NK-92 treated with Interleukin-12 subunit alpha and Interleukin-12 subunit beta, amount 100 ng/mL, for 24 hours (cell line): Measurements from ENCODE around the gene FAM241A.
"Not testable (repeated sequence)": the region's sequence is repeated elsewhere in the genome, so short reads cannot be mapped to it uniquely, and the experiment has no call there.

ENCODE experiments used
- DNase-seq: peaks from one replicate; lab custom pipeline; 2025; lab: John Stamatoyannopoulos, UW

The FAM241A gene

DNA sequence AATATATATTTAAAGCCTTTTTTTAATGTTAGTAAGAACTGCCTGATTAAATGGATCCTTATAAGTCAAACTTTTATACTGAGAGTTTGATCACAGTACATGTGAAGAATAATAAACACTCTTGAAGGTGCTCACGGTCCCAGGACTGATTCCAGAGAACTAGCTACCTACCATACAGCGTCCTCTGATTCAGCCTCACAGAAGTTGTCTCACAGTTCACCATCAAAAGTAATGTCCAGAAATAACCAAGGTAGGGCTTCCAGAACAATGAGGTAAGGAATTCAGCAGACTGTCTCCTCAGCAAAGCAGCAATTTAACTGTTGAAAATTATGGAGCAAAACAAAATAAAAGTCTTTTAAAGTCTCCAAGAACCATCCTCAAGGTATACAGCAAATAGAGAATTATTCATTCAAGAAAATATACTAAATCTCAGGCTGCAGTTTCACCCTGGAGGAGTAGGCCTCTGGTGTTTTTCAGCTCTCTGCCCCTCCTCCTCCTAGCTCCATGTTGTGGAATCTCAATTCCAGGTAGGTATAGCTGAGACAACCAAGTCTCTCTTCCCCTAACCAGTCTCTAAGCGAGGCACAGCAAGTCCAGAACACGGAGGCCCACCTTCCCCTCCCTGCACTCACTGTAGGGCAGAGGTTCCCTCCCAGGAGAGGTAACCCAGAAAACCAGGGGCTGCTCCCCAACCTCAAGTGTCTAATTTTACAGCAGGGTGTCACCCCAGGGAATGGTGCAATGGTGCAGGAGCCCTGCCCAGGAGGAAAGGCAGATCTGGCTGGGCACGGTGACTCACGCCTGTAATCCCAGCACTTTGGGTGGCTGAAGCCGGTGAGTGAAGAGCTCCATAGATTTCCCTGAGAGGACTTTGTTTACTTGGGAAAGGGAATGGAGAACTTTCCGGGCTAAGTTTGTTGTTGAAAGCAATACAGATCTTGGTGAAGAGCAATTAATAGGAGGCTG, 28.6 kb downstream of the FAM241A start:
- no peak for DNase-seq

DNA sequence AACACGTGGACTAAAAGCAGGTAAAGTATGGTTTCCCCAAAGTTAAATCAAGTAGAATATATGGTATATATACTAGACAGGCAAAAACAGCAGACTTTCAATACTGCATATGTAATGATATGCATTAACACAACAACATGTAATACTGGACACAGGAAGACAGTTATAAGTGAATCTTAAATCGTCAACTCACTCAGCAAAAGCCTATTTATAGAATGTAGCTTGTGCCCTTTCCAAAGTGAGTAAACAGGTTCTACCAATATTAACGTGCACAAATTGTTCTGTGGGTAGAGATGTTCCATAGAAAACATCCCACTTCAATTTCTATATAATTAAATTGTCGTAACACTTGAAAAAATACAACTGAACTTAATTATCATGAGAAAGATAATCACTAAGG, 30.6 kb downstream of the FAM241A start:
- no peak for DNase-seq

DNA sequence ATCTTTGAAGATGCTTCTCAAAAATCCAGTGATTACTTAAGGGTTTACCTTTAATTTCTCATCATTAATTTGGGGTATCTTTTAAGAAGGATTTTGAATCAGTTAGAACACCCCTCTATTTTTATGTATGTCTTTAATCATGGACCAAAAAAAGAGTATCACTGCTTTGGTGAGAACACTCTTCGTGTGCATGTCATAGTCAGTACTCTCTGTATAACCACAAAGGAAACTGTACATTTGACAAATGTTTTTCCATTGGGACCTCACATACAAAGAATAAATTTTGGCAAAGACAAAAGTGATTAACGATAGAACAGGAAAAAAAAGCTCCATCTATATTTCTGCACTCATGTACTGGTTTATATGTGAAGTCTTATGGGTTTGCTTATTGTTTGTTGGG, 31.3 kb downstream of the FAM241A start:
- DNase-seq, result no peak

DNA sequence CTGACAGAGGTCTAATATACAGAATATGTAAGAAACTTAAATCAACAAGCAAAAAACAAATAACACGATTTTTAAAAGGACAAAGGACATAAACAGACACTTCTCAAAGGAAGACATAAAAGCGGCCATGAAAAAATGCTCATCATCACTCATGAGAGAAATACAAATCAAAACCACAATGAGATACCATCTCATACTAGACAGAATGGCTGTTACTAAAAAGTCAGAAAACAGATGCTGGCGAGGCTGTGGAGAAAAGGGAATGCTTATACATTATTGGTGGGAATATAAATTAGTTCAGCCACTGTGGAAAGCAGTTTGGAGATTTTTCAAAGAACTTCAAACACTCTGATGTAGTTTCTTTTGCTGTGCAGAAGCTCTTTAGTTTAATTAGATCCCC, 33.5 kb downstream of the FAM241A start:
- DNase-seq, result not testable (repeated sequence)

DNA sequence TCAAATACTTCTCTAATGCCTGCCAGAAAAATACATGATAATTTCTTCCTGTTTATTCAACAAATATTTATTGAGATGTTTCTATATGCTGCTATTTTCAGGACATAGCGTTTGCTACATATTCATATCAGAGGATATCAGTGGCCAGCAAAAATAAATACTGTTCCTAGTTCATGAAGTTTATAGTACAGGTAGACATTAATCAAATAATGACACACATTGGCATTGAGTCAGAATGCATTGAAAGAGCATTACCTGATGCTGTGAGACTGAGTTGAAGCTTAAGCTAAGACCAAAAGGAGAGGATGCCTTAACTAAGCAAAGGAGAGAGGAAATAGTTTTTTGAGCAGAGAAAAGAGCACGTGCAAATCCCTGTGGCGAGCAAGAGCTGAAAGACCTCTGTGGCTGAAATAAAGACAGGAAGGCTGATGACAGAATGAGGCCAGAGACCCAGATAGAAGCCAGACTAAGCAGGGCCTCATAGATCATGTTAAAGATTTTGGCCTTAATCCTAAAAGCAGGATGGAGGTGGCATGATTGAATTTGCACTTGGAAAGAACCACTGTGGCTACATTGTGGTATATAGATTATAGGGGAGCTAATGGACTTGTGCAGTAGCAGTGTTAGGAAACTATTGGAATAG, 36.2 kb downstream of the FAM241A start:
- no peak for DNase-seq

DNA sequence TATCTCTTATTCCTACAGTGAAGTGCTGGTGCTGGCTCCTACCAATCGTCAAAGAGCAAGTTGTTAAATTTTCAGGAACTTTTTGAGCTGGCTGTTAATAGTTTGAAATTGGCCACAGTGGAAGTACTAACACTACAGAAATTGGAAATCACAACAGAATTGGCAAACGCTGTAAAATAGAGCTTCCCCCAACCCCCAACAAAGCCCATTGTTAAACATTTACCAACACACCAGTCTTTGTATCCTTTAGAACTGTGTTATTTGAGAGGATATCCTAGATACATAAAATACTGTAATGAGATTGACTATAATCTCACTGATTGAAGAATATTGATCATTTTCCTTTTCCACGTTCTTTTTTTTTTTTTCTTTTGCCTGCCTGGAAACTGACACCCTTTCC, 37.4 kb downstream of the FAM241A start:
- no peak for DNase-seq

DNA sequence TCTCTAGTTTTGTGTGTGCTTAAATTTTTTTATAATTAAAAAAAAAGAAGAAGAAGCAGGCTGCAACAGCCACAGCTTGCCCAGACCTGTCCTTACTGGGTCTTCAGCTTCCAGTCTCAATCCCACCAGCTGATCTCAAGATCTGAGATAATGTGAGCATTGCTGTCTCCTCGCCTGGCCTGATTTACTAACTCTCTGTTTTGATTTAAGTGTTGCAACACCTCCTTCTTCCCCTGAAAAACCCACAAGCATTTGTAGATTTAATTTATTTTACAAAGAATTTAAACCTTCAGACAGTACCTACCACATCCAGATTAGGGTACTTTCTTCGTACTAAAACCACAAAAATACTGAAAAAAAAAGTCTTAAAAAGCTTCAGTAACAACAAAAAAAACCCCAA, 38.0 kb downstream of the FAM241A start:
- no peak for DNase-seq

DNA sequence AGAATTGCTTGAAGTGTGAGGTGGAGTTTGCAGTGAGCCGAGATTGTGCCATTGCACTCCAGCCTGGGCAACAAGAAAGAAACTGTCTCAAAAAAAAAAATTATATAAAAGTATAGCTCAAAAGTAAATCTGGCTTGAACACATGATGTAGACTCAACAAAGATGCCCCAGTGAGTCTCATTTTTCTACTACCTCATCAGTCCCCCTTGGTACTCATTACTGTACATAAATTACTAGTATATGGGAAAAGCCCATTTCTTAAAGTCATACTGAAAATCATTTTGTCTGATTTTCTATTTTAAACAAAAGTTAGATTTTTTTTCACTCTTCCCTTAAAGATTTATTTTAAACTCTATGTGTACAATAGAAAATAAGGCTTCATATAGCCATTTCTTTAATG, 39.2 kb downstream of the FAM241A start:
- no peak for DNase-seq

DNA sequence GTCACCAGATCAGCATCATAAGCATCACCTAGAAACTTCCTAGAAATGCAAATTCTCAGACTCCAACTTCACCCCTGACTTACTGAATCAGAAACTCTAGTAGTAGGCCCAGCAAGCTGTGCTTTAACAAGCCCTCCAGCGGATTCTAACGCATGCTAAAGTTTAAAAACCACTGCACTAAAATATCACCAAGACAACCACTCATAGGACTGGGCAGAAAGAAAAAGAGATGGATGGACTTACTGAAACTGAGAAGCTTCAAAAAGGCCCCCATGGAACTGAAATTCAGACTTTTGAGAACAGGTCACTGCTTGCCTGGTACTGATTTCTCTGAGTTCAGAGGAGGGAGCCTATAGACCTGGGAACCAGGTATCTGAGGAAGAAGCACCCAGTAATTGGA, 40.1 kb downstream of the FAM241A start:
- no peak for DNase-seq

DNA sequence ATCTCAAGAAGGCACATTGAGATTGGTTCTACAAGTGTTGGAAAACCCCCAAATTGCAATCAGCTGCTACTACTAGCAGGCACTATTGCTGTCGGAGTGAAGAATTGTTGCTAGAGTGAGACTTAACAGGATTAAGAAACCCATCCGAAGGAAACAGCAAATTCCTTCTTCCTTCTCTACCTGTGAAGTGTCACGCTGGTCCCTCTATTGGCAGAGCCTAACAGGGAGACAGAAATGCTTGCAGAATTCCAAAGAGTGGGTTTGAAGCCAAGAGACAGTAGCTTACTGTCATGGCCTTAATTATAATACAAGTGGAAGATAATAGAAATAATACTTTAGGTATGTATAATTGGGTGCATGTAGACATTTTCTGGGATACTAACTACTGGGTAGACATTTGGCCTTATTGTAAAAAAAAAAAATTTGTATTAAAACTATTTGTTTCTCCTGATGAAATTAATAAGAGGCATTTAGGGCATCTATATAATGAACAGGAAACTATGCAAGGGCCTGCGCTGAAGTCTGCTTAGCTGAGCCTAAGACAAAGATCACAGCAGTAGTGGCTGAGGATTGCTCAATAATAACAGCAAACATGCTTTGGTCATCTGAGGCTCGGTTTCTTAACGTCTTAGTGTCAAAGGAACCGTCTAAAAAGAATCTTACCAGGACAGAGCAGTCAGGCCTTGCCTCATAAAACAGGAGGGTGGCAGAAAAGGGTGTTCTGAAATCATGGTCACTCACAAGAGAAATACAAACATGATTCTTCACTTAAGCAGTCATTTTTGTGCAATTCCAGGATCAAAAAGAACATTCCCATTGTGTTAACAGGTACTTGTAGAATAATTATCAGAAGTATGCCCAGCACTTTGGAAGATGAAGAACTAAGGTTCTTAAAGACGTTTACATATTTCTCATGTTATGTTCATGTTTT, 40.8 kb downstream of the FAM241A start:
- DNase-seq, result no peak

DNA sequence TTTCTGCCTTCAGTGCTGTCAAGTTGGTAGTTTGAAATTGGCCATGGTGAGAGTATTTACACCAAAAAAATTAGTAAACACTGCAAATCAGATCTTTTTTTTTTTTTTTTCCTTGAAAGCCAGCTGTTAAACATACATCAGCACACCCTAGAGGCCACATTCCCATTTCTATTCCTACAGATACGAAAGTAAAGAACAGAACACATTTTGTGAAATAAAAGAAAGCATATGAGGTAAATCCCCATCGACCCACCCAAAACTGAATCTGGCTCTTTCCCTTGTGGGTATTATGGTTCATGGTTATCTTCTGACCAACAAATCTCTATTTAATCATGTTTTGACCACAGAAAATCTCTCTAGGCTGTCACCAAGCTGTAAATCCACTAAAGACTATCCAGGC, 44.5 kb downstream of the FAM241A start:
- no peak for DNase-seq

DNA sequence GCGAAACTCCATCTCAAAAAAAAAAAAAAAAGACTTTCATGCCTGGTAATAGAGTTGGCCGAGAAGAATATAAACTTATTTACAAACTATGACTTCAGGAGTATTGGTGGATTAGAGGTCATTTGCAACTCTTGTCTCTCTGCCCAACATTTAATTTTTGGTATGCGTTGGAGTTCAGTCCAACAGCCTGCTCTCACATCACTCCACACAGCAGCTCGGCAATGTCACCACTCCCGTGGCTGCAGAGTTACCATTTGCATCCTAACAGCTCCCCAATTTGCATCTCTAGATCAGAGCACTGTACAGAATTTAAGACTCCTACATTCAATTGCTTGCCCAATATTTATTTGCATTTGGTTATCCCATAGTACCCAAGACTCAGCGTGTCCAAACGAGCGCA, 45.4 kb downstream of the FAM241A start:
- DNase-seq, result no peak

DNA sequence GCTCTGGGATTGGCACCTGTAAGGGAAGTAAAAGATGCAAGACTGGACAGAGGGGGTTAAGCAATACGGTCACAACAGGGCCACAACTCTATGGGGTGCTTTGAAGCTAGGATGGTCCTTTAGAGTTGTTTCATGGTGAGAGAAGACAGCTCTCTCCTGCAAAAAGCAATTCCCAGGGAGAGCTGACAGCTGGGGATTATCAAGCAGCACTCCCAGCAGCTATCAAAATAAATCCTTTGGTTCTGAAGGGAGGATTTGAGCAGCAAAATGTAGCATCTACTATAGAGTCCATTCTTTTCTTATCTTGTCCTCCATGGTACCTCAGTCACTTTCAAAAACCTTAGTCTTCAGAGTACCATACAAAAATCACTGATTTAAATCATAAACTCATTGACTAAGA, 51.2 kb downstream of the FAM241A start:
- no peak for DNase-seq

DNA sequence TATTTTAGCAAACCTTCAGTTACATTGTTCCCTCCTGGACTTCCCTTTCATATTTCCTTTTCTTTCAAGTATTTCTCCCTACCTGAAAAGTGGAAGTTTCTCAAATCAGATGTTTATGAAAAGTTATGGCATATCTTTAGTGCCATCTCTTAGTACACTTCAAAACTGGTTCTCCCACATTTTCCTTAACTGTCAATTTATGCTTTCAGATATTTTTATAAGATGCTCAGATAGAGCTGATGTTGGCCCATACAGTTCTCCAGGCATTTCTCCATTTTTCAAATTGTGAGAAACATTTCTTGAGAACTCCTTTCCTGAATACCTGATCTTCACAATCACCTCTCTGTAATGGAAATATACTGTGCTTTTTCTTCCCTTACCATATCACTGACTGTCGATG, 53.8 kb downstream of the FAM241A start:
- no peak for DNase-seq

DNA sequence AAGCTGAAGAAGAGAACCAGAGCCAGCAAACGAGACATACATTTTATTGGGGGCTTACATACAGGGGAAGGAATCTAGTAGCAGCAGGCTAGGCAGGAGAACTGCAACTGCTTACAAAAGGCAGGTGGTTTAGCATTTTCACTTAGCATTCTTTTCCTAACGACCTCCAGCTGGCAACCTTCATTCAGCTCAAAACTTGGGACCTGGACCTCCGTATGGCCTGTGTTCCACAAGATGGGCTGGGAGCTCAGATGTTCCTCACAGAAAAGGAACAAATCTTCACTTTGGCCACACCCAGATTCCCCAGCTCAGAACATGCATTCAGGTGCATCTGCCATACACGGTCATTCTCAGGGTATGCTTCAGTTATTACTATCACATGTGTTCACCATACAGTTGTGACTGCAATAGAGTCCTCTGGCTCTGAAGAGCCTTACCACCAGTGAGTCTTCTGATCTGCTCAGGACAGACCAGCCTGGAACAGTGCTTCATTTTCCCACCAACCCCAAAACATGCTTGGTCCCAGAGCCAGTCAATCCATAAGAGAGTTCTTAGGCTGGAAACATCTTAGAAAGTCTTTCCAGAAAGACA, 56.8 kb downstream of the FAM241A start:
- no peak for DNase-seq

DNA sequence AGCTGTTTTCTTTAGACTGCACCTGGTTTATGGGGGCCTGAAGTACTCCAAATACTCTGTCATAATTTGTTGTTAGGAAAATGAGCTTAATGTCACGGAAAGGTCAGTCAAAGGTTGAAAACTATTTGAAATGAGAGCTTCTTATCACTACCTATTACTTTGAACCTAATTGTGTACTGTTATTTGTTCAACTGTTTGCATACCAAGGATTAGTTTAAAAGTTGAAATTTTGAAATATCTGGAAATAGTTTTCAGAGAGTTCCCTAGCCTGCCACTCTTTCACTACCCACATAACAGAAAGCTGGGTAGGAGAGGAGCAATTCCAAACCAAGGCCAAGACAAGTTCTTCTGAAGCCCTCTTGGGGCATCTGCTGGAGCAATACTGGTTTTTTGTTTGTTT, 58.3 kb downstream of the FAM241A start:
- no peak for DNase-seq

DNA sequence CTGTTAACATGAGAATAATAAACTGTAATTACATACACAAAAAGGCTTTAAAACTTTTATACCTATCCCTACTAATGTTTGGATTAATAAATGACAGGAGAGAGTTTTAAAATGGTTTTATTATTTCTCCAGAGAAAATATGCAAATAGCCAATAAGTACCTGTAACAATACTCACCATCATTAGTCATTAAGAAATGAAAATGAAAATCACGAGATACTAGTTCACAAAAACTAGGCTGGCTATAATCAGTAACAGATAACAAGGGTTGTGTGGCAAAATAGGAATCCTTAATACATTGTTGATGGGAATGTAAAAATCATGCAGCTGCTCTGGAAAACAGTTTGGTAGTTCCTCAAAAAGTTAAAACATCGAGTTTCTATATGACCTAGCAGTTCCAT, 61.2 kb downstream of the FAM241A start:
- no peak for DNase-seq

DNA sequence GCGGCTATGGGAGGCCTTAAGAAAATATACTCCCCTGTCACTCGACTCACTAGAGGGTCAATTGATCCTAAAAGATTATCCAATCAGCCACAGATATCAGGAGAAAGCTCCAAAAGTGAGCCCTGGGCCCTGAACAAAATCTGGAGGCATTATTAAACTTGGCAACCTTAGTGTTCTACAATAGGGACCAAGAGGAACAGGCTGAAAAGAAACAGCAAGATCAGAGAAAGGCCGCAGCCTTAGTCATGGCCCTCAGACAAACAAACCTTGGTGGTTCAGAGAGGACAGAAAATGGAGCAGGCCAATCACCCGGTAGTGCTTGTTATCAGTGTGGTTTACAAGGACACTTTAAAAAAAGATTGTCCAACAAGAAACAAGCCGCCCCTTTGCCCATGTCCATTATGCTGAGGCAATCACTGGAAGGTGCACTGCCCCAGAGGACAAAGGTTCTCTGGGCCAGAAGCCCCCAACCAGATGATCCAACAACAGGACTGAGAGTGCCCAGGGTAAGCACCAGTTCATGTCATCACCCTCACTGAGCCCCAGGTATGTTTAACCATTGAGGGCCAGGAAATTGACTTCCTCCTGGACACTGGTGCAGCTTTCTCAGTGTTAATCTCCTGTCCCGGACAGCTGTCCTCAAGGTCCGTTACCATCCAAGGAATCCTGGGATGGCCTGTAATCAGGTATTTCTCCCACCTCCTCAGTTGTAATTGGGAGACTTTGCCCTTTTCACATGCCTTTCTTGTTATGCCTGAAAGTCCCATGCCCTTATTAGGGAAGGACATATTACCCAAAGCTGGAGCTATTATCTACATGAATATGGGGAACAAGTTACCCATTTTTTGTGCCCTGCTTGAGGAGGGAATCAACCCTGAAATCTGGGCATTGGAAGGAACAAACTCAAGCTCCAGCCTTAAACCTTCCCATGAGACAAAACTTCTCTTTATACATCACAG, 63.2 kb downstream of the FAM241A start:
- DNase-seq, result not testable (repeated sequence)

DNA sequence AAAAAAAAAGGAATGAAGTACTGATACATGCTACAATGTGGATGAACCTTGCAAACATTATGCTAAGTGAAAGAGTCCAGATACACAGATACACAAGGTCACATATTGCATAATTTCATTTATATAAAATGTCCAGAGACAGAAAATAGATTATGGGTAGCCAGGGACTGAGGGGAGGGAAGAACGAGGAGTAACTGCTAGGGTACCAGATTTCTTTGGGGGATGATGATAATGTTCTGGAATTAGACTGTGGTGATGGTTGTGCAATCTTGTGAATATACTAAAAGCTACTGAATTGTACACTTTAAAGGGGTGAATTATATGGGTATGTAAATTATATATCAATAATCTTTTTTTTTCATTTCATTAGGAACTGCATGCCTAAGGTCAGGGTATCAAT, 65.5 kb downstream of the FAM241A start:
- DNase-seq, result no peak

DNA sequence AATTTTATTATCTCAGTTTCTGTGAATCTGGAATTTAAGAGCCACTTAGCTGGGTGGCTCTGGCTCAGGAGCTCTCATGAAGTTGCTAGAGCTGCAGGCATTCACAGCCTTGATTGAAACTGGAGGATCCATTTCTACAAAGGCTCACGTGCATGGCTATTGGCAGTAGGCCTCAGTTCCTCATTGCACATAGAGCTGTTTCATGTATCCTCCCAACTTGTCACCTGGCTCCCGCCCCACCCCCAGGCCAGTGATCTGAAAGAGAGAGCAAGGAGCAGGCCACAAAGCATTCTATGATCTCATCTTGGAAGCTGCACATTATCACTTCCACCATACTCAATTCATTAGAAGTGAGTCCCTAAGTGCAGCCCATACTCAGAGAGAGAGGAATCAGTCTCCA, 67.8 kb downstream of the FAM241A start:
- no peak for DNase-seq

DNA sequence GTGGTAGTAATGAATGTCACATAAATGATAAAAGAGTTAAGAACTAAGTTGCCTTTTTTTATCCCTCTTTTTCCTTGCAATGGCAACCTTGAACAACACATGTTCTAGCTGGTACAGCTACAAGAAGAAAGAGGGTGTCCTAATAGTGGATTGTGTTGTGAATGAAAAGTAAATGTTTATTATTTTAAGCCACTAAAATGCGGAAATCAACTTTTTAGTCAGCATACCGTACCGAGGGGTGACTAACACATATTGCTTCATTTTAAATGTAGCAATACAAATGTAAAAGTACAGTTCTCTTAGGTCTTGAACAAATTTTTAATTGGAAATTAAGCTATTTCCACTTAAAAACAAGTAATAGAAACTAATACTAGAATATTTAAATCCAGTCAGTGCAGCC, 68.6 kb downstream of the FAM241A start:
- no peak for DNase-seq
